T-cell (primary cell): ENCODE measurements around the gene LRRC32. TPM values are rescaled to one million over a fixed set of nuclear protein-coding genes. Genes with fewer than 3 reads are reported as not detected.

Experiments
- ATAC-seq, 4 experiments: fragments of 200-7000 bp in 3 of 4; fragments of 150-1000 bp in 1 of 4; cut with Tn5 transposase; replicated peaks in 1 of 4; 1 replicate in 3 of 4; 2 replicates in 1 of 4; pipeline ENCODE4 v1.10.0; 2021; ENCODE audit warnings: moderate library complexity in 3 of 4, mild to moderate bottlenecking in 2 of 4, moderate number of reproducible peaks in 1 of 4
- CTCF ChIA-PET, 2 donors: fragments of 300-600 bp; sonication (Branson Sonifier 250); formaldehyde crosslinking; loops; one replicate each; lab custom pipeline; 2022; ENCODE audit warnings: antibody characterized with exemption in 2 of 2; lab: Charles Lee
- POLR2A ChIA-PET, 2 donors: fragments of 300-600 bp; sonication (Branson Sonifier 250); formaldehyde crosslinking; loops; one replicate each; lab custom pipeline; 2022; ENCODE audit warnings: antibody characterized with exemption in 2 of 2; lab: Charles Lee
- DNase-seq, 35 experiments: peaks; one replicate each; pipeline versions ENCODE4 v3.0.0 to v3.0.0-alpha.2; 2013 to 2023
- H3K27ac ChIP-seq: one replicate; pipeline ENCODE4 v1.5.1; 2013; ENCODE audit warnings: low read length
- H3K27me3 ChIP-seq, 2 experiments: replicated peaks in 1 of 2; 1 replicate in 1 of 2; 2 replicates in 1 of 2; pipeline versions ENCODE4 v1.6.1 to v1.7.0; 2013; ENCODE audit warnings: low read length in 1 of 2, mixed read lengths in 1 of 2; ENCODE audit not compliant: control insufficient read depth in 2 of 2, insufficient read depth in 2 of 2; ENCODE audit errors: extremely low read depth in 1 of 2
- H3K36me3 ChIP-seq, 2 donors: 1 replicate in 1 of 2; 2 replicates in 1 of 2; pipeline versions ENCODE4 v1.6.1 to v1.7.0; 2013; ENCODE audit warnings: low read length in 1 of 2; ENCODE audit not compliant: control insufficient read depth in 2 of 2, insufficient read depth in 1 of 2; ENCODE audit errors: extremely low read depth in 1 of 2
- H3K4me1 ChIP-seq, 2 experiments: 1 replicate in 1 of 2; 2 replicates in 1 of 2; pipeline versions ENCODE4 v1.6.1 to v1.7.0; 2013; ENCODE audit warnings: low read length in 2 of 2, mixed read lengths in 1 of 2; ENCODE audit not compliant: insufficient read depth in 2 of 2, control insufficient read depth in 1 of 2; ENCODE audit errors: extremely low read depth in 1 of 2
- H3K4me3 ChIP-seq, 2 donors: 1 replicate in 1 of 2; 2 replicates in 1 of 2; pipeline versions ENCODE4 v1.5.1 to v1.7.0; 2013; ENCODE audit warnings: mild to moderate bottlenecking in 2 of 2, low read length in 1 of 2, moderate library complexity in 1 of 2; ENCODE audit not compliant: control insufficient read depth in 1 of 2; ENCODE audit errors: extremely low read depth in 1 of 2
- H3K9me3 ChIP-seq: 2 replicates; pipeline ENCODE4 v1.7.0; 2013
- H3K27ac Mint-ChIP-seq, 2 donors: one replicate each; pipeline ENCODE4 v1.8.0; 2020 to 2021; ENCODE audit warnings: mild to moderate bottlenecking in 2 of 2, mixed read lengths in 2 of 2
- H3K27me3 Mint-ChIP-seq, 2 donors: one replicate each; pipeline ENCODE4 v1.8.0; 2021 to 2022; ENCODE audit warnings: mixed read lengths in 2 of 2
- H3K36me3 Mint-ChIP-seq: one replicate; pipeline ENCODE4 v1.8.0; 2021; ENCODE audit warnings: mixed read lengths
- H3K4me1 Mint-ChIP-seq, 3 donors: one replicate each; pipeline ENCODE4 v1.8.0; 2020 to 2022; ENCODE audit warnings: mixed read lengths in 3 of 3, mild to moderate bottlenecking in 1 of 3
- H3K4me3 Mint-ChIP-seq, 3 donors: one replicate each; pipeline ENCODE4 v1.8.0; 2020 to 2022; ENCODE audit warnings: mild to moderate bottlenecking in 3 of 3, mixed read lengths in 3 of 3, moderate library complexity in 3 of 3
- H3K9me3 Mint-ChIP-seq, 3 donors: one replicate each; pipeline ENCODE4 v1.8.0; 2020 to 2022; ENCODE audit warnings: mixed read lengths in 3 of 3
- WGBS: methylation state at CpG from one replicate; pipeline ENCODE4 v1.1.5; 2013; ENCODE audit warnings: missing lambda C conversion rate; ENCODE audit not compliant: insufficient coverage; 5-methylcytosine and 5-hydroxymethylcytosine counted together
- total RNA-seq, 35 experiments: library from RNA in 6 of 35; stranded (reverse) in 6 of 35; fragments of 120-200 nt in 1 of 35; gene quantifications; one replicate each; pipeline versions ENCODE4 v1.2.1 to v1.2.4 and lab custom pipeline; 2013 to 2026

The LRRC32 gene
- total RNA-seq, 5 donors from 2014 or later (not counting 1 experiment from before 2014, with no cell fraction given): 0.77 to 3.6 (median 2.2) TPM

DNA sequence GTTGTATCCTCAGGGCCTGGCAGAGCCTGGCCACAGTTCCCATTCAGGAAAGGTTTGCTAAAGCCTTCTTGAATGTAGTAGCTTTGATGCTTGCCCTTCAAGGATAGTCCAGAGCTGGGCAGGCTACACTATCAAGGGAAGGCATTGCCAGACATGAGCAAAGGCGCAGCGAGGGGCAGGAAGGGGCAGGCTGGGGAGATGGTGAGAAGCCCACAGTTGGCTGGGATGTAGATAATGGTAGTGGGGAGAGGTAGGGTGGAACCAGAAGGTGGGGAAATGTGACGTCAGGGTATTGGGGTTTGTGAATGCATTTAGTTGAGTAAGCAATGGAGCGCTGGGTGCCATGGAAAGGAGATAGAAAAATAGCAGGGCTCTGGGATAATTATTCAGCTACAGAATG is 28.6 kb downstream of the LRRC32 start:
- H3K27ac ChIP-seq: no peak overlapping the region
- H3K4me1 ChIP-seq: peaks cover 0 to 2% of the 10 kb centered on the region in 2 experiments
- Mint-ChIP-seq H3K4me3 (no peak overlapping the region), H3K9me3 (peaks cover 5 to 8% (median 7%) of the 10 kb centered on the region in 3 donors), H3K36me3 (no peaks in the 10 kb centered on the region), H3K27ac (no peak overlapping the region), H3K27me3 (peaks cover 24 to 53% of the 10 kb centered on the region in 2 donors), H3K4me1 (peaks cover 0 to 13% (median 0%) of the 10 kb centered on the region in 3 donors)
- no peaks in the 10 kb centered on the region for H3K9me3 ChIP-seq
- POLR2A ChIA-PET: no interaction called here
- DNase-seq (no peak), ATAC-seq (no peak)
- peaks cover 0 to 49% of the 10 kb centered on the region in 2 experiments for H3K27me3 ChIP-seq
- no peak overlapping the region for H3K4me3 ChIP-seq
- H3K36me3 ChIP-seq: no peaks in the 10 kb centered on the region
- WGBS: 87% methylated on average over 4 of the region's 4 CpGs
- CTCF ChIA-PET: no interaction called here

DNA sequence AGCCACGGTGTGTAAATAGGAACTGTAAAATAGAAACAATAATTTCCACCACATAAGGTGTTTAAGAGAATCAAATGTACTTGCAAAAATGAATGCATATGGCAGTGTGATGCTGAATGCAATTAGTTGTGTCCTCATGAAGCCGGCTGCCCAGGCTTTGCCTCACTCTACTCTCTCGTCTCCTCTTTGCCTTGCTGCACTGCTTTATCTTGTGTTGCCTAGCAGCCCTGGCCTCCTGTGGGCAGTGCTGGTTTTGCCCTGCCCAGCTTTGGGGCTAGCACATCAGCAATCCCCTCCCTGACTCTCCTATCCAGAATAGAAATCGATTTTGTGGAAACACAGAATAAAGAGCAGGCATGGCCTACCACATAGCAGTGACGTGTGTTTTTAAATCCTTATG is 30.0 kb downstream of the LRRC32 start:
- Histone ChIP-seq H3K4me3 (no peak overlapping the region), H3K27ac (no peak overlapping the region), H3K4me1 (peaks cover 0 to 2% of the 10 kb centered on the region in 2 experiments), H3K27me3 (peaks cover 0 to 60% of the 10 kb centered on the region in 2 experiments), H3K36me3 (no peaks in the 10 kb centered on the region), H3K9me3 (no peaks in the 10 kb centered on the region)
- H3K27me3 Mint-ChIP-seq: peaks cover 29 to 54% of the 10 kb centered on the region in 2 donors
- ChIA-PET POLR2A (no interaction called here), CTCF (no interaction called here)
- no peaks in the 10 kb centered on the region for H3K36me3 Mint-ChIP-seq
- 93% methylated on average over 2 of the region's 5 CpGs for whole genome bisulfite sequencing
- no peaks in the 10 kb centered on the region for H3K9me3 Mint-ChIP-seq
- no peak overlapping the region for H3K27ac Mint-ChIP-seq
- DNase-seq (no peak), ATAC-seq (no peak)
- peaks cover 0 to 13% (median 0%) of the 10 kb centered on the region in 3 donors for H3K4me1 Mint-ChIP-seq
- H3K4me3 Mint-ChIP-seq: no peak overlapping the region

DNA sequence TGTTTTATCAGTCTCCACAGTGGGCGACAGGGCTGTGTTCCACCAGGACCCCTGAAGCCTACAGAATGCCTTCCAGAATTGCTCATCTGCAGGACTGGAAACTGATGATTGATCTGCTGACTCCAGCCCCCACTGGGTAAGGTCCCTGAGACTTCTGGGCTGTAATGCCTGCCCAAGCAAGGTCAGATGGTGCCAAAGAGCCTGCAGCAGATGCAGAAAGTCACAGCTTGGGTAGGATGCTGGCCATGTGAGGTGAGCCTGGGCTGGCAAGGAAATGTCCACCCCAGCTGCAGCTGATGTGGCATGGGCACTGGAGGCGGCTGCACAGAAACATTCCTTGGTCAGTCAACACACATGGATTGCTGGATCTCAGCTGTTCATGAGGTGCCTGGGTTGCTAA is 30.9 kb downstream of the LRRC32 start:
- Mint-ChIP-seq H3K27me3 (peaks cover 33 to 55% of the 10 kb centered on the region in 2 donors), H3K4me3 (no peak overlapping the region), H3K27ac (no peak overlapping the region), H3K4me1 (peaks cover 0 to 13% (median 0%) of the 10 kb centered on the region in 3 donors), H3K9me3 (no peaks in the 10 kb centered on the region), H3K36me3 (no peaks in the 10 kb centered on the region)
- peak in 1 of 35 experiments; percentile 3 for DNase-seq
- Histone ChIP-seq H3K36me3 (no peaks in the 10 kb centered on the region), H3K4me1 (peaks cover 0 to 2% of the 10 kb centered on the region in 2 experiments), H3K27ac (no peak overlapping the region), H3K27me3 (peaks cover 0 to 61% of the 10 kb centered on the region in 2 experiments), H3K9me3 (no peaks in the 10 kb centered on the region), H3K4me3 (no peak overlapping the region)
- WGBS: 63% methylated on average over 2 of the region's 2 CpGs
- no peak for ATAC-seq
- ChIA-PET POLR2A (no interaction called here), CTCF (no interaction called here)

DNA sequence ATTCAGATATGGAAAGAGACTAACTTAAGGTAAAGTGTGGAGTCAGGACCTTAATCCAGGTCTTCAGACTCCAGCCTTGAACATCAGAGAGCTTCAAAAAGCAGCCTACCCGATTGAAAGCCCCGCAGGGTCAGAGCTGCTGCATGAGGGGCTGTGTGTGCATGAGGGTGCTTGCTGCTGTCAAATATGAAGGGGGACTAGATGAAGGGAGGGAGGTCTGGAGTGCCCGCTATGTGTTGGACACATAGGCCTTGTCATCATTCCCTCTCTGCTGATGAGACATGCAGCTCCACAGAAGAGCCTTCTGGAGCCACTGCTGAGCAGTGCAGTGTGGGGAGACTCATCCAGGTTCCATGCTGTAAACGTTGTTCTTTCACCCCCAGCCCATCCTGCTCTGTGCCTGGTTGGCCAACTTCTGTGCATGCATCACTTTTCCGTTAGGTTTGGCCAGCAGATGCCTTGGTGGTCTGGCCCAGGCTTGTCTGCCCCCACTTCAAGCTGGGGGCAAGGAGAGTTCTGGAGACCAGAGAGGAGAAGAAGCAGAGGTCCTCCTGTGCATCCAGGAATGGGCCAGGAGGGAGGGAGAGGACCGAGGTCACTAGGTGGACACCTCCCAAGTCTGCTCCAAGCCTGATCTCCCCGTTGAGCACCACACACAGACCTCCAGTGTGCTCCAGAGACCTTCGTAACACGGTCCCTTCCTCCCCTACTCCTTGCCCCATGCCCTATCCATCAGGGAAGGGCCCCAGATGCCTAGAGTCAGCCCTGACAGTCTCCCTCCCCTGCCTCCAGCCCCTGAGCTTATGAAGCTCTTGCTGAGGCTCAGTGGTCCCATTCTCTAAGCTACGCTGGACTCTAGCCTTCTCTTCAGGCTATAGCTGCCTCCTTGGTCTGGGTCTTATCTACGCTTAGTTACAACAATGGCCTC is 32.0 kb downstream of the LRRC32 start:
- Mint-ChIP-seq H3K4me1 (peaks cover 0 to 13% (median 0%) of the 10 kb centered on the region in 3 donors), H3K4me3 (no peak overlapping the region), H3K27ac (no peak overlapping the region), H3K9me3 (no peaks in the 10 kb centered on the region), H3K36me3 (no peaks in the 10 kb centered on the region), H3K27me3 (peaks cover 32 to 48% of the 10 kb centered on the region in 2 donors)
- ATAC-seq: no peak
- Histone ChIP-seq H3K9me3 (no peaks in the 10 kb centered on the region), H3K36me3 (no peaks in the 10 kb centered on the region), H3K27ac (no peak overlapping the region), H3K27me3 (peaks cover 0 to 60% of the 10 kb centered on the region in 2 experiments), H3K4me1 (peaks cover 0 to 2% of the 10 kb centered on the region in 2 experiments), H3K4me3 (no peak overlapping the region)
- POLR2A ChIA-PET: interaction anchor here in 1 of 2 donors (0.6 kb wide), 1 partner anchor 243 kb away, joined by 3 read pairs; no protein-coding TSS in a partner anchor
- CTCF ChIA-PET: no interaction called here
- no peak for DNase-seq
- 87% methylated on average over 8 of the region's 11 CpGs for WGBS

DNA sequence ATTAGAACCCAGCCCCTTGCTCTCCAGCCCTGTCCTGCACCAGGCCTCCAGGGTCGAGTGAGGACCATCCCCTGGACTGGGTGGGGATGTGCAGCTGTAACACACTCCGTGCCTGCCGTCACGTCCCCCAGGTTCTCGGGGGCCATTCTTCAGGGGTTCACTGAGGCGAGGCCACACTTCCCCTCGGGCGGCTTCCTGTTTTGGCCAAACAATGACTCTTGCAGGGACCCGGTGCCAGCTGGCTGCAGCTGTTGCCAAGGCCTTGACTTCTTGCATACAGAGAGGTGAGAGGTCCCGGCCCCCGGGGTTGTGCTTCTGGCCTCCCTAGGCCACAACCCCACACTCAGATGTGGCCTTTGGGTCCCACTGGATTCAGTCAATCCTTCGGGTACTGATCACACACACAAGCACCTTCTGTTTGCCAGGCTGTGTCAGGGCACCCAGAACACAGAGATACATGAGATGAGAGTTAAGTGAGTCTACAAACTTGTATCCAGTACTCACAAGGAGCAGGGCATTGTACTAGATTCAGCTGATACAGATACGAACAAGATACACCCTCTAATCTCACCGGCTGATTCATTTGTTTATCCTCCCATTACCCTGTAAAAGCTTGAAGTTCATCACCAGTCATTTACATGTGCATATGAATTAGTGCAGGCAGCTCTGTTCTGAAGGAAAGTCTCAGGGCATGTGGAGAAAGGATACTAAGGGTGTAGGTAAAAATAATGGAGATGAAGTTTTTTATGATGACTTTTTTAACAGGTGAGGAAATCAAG is 32.9 kb downstream of the LRRC32 start:
- Histone ChIP-seq H3K4me3 (no peak overlapping the region), H3K27me3 (peaks cover 0 to 60% of the 10 kb centered on the region in 2 experiments), H3K27ac (no peak overlapping the region), H3K4me1 (peaks cover 0 to 2% of the 10 kb centered on the region in 2 experiments), H3K36me3 (no peaks in the 10 kb centered on the region), H3K9me3 (no peaks in the 10 kb centered on the region)
- CTCF ChIA-PET: no interaction called here
- Mint-ChIP-seq H3K36me3 (no peaks in the 10 kb centered on the region), H3K4me1 (peaks cover 0 to 13% (median 0%) of the 10 kb centered on the region in 3 donors), H3K27ac (no peak overlapping the region), H3K9me3 (no peaks in the 10 kb centered on the region), H3K4me3 (no peak overlapping the region), H3K27me3 (peaks cover 26 to 41% of the 10 kb centered on the region in 2 donors)
- DNase-seq (peak in 2 of 35 experiments; percentile 4 to 44), ATAC-seq (peak in 1 of 4 experiments; percentile 26)
- POLR2A ChIA-PET: no interaction called here
- WGBS: 36% methylated on average over 11 of the region's 14 CpGs

DNA sequence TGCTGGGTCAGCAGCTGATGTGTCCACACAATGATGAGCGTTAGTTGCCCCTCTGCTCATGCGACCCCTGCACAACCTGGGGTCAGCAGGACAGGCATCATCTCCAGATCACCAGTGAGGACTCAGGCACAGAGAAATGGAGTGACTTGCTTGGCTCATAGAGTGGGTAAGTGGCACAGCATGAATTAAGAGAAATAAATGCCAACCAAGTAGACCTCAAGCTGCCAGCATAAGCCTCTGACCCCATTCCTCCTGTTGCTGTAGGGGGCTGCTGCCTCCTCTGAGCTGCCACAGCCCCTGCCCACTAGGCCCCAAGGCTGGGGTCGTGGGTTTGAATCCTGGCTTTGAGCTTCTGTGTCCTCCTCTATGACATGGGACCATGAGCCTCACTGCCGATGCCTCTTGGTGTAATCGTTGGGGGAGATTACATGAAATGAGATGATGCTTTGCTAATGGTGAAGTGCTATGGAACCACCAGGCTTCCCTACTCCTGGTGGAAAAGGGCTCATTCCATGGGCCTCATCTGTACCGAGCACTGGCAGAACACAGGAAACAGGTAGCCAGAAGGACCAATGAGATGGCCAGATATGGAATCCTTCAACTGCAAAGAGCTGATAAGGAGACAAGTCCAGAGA is 33.6 kb downstream of the LRRC32 start:
- H3K4me1 Mint-ChIP-seq: peaks cover 0 to 13% (median 0%) of the 10 kb centered on the region in 3 donors
- DNase-seq (no peak), ATAC-seq (no peak)
- no peak overlapping the region for H3K27ac ChIP-seq
- no peaks in the 10 kb centered on the region for H3K9me3 ChIP-seq
- H3K4me3 ChIP-seq: no peak overlapping the region
- WGBS: 72% methylated on average over 3 of the region's 6 CpGs
- peaks cover 0 to 55% of the 10 kb centered on the region in 2 experiments for H3K27me3 ChIP-seq
- peaks cover 26 to 36% of the 10 kb centered on the region in 2 donors for H3K27me3 Mint-ChIP-seq
- CTCF ChIA-PET: no interaction called here
- no peaks in the 10 kb centered on the region for H3K9me3 Mint-ChIP-seq
- POLR2A ChIA-PET: no interaction called here
- H3K4me1 ChIP-seq: no peaks in the 10 kb centered on the region
- no peaks in the 10 kb centered on the region for H3K36me3 Mint-ChIP-seq
- H3K36me3 ChIP-seq: no peaks in the 10 kb centered on the region
- no peak overlapping the region for H3K4me3 Mint-ChIP-seq
- H3K27ac Mint-ChIP-seq: no peak overlapping the region
